Measurements from ENCODE around the gene IMMT.
A peak's percentile ranks its signal among the peaks of the same experiment; 100 is the strongest.
"Not testable (repeated sequence)": the region's sequence is repeated elsewhere in the genome, so short reads cannot be mapped to it uniquely, and the experiment has no call there.

IMMT gene

DNA sequence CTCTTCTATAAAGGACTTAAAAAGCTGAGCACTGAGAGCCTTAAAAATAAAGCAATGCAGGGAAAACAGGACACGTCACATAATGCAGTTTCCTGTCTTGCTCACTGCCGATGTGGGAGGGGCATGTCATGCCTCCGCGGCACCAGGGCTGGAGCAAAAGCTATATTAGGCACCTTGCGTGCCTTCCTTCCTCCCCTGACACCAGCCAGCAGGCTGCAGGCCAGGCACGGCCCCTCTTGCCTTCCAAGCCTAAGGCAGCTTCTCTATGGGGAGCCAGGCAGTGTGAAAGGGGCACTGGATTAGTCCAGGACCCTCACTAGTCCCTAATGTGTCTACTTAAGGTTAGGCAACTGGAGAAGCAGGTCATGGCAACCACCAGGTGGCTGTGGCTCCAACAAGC, 30.3 kb upstream of the IMMT start:
- DNase-seq, result no peak

DNA sequence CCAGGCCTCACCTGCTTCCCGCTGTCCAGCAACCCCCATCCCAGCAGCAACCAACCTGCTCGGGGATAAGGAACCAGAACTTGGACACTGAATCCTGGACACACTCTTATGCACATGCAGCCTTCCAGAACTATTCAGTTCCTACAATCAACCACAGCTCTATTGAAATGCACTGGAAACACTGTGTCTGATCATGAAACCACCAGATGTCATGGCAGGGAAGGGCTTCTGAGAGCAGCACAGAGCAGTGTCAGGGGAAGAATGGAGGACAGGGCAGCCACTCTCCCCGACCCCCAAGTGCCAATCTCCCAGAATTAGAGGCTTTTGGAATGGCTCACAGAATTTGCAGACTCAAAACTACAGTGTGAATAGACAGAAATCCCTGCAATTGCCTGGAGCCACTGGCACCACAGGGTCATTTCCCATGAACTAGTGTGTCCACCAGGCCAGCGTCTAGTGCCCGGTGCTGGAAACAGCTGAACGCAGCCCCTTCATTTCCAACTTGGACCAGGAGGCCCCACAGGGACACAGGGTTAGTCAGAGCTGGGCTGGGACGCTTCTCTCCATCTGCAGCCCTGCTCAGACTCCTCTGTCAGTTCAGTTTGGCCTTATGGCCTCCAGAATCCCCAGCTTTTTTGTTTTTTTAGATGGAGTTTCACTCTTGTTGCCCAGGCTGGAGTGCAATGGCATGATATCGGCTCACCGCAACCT, 29.5 kb upstream of the IMMT start:
- no peak for DNase-seq

DNA sequence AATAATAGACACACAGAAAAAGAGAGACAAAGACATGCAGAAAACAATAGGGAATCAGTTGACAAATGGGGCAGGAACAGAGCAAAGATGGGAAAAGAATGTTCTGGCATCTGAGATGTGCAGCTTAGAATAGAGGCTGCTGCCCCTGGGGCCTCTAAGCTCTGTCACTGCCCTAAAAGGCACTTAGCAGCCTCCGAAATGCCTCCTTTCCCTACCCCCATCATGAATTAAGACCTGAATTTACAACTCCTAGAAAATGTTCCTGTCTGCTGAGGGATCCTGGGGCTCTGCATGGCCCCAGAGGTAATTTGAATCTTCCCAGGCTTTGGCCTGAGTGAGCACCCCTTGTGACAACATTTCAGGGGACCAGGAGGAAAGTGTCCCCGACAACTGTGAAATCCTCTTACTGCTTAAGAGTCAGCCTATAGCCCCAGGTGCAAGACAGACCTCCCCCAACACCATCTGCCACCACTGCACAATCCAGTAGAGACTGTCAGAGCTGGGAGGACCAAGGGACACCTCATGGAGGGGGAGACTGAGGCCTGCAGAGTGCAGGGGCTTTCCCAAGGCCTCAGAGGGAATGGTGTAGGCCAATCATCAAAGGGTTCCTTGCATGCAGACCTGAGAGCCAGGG, 28.8 kb upstream of the IMMT start:
- no peak for DNase-seq

DNA sequence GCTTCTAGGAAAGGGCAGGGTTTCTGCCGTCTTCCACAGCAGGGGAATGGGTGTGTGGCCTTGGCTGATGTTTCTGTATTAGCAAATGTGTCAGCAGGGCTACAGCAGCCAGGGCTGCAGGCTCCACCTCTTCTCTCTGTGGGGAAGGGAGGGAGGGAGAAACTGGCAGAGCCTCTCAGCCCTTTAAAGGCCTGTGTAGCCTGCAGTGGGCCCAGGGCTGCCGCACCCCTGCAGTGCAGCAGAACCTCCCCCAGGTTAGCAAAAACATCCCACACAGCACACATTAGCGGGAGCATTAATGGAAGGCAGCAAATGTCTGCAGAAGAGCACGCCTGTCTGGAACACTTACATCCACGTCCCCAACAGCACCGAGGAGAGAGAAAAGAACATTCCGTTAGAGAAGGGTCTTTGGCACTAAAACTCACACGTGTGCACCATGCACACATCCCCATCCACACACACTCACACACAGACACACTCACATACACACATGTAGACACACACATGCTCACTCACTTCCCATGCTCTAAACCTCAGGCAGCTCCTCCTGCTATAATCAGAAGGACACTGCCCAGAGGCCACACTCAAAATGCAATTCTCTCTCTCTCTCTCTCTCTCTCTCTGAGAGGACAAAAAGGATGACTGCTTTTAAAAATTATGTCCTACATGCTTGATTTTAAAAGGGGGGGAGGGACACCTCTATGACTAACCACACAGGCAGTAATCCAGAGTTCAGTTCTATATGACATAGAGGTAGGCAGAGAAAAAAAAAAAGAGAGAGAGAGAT, 28.1 kb upstream of the IMMT start:
- DNase-seq, result no peak

DNA sequence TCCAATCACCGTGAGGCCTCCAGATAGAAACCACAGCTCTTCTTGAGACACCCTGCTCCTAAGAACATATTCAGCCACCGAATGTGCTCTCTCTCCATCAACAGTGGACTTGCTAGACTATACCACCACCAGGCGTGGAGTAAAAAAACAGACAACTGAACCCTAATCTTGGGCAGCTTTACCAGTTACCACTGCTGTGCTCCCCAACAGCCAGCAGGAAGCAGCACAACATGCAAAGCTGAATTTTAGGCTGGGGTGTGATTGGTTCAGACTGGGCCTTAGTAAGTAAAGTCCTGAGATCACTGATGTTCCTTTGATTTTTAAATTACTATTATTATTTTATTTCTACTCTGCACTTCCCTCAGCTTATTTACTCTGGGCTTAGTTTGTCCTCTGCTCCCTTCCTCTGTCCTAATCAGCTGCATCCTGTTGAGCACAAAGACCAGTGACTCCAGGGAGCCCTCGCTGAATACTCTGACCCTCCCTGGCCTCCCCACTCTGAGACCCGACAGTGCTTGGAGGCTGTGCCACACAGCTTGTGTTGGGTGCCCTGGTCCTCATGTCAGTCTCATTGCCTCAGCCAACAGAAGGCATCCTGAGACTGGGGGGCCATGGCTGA, 25.9 kb upstream of the IMMT start:
- DNase-seq, result peak; percentile 25

DNA sequence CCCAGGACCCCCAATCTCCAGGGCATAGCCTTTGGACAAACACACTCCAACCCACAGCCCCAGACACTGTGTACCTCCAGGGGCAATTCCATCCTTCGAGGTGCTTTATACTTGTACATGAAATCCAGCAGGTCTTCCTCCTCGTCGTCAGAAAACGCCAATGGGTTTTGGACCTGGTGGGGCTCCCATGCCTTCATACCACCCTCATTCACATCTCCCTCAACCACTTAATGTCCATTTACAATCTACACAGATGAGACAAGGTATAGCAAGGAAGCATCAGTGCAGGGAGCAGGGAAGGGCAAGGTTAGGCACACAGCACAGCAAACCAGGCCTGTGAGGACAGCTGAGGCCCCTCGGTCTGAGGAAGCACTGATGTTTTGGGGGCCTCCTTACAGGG, 24.6 kb upstream of the IMMT start:
- no peak for DNase-seq

DNA sequence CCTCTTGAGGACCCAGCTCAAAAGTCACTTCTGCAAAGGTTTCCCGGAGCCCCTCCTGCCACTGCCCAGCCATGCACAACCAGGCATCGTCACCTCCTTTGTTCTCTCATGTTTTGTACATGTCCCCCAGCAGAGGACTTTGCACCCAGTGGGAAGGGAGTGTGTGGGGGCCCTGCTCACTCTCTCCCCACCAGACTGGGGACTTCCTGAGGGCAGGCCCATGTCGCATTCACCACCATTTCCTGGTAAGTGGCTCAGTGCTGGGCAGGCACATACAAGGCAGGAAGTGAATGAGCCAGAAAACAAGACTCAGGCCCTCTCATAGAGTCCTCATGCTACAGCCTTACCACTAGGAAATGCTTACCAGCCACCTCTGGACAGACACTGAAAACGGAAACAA, 22.9 kb upstream of the IMMT start:
- no peak for DNase-seq

DNA sequence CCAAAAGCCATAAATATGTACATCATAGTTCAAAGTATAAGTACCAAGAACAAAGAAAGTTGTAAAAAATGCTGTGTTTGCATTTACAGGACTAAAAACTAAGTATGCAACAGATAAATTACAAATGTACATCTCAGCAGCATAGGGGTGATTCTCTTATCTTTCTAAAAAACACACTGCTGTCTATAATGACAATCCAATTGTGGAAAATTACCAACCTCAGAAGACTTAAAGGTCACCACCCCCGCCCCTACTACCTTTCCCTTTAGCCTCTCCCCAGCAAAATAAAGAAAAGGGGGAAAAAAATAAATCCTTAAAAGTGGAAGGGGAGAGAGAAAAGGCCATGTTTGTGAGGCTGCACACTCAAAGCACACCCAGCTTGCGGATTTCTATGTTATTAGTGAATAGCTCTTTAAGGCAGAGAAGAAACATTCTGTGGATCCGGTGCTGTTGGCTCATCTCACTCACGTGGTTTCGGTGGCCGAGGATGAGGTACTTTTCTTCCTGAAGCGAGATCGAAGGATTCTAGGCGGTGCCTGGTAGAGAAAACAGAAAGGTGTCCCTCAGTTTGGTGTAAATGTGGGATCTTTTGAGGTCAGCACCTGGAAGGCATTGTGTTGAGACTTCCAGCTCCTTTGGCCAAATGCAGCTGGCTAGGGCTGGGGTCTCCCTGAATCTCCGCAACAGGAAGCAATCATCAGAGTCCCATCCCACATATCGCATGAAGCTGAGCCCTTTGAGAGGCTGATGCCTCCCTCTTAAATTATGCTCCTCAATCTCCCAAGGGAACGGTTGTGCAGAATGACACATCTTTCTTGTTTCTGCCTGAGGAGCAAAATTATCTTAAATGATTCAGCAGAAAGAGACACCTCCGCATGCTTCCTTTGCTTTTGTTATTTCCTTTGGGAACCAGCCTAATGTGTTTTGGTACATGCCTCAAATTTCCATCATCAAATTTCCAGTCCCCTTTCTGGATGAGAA, 21.6 kb upstream of the IMMT start:
- DNase-seq, result no peak

DNA sequence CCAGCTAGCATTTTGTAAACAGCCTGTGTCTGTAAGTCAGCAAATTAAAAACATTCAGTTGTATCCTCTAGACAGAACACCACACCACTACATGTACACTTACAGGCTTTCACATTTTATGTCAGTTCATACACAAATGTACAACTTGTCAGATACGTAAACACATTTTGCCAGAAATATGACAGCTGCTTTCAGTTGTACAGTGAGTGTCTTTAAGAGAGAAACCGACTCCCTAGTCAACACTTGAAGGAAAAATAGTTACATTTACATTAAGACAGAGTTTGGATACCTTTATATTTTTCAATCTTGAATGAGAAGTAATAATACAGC, 19.2 kb upstream of the IMMT start:
- no peak for DNase-seq

DNA sequence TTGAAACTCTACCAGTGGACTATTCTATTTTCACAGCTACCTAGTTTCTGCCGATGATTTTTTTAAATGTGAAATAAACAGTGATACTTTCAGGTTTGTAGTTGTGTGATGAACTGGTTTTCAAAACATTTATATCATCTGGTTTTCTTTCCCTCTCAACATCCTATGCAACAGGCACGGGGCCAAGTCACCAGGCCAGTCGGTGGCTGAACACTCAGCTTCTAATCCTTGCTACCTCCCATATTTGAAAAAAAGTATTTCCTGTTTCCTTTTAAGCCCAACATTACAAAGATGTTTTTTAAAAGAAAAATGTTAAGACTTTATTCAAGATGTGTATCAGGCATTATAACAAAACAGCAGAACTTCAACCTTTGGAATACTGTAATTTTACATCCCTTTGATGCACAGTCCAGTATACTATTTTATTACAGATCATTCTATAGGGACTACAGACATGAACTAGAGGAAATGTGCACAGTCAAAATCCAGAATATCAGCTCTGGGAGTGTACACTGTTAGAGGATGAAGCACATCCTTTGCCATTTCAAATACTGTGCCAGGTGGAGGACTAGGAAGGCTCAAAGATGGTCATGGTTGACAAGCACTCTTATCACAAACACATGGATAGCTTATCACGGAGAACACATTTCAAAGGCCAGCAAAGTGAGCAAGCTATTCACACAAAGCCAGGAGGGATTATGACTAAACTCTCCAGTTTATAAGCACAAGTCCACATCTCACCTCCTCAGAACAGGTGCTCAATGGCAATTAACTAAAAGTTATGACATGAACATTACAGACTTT, 18.6 kb upstream of the IMMT start:
- no peak for DNase-seq

DNA sequence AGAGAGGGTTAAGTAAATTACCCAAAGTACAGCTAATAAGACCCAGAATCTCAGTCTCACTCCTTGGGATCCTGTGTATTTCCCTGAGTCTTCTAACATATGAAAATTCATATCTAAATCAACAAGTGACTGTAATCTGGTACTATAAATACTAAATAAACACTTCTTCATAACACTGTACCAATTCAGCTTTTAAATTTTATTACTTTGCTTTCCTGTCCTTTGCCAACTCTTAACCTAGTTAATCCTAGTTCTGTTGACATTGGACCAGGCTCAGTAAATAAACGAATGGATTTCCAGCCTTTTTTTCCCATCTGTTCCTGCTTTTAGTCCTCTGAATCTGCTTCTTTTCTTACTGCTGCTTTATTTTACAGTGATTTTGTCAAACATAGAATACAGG, 17.8 kb upstream of the IMMT start:
- DNase-seq, result no peak

DNA sequence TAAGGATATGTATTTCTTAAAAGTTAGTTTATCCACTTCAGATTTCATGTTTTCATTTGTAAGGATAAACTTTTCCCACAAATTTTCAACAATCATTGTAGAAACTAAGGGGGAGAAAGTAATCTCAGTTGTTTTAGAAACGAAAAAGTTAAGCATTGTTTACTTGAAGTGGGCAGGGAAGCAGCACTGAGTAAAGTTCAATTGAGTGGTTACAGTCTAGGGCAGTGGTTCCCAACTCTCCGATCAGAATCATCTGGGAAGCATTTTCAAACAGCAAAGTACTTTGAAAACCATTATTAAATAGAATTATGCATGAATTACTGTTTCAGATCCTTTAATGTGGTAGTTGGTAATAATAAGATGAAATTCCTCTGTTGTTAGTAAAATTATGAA, 16.5 kb upstream of the IMMT start:
- no peak for DNase-seq

DNA sequence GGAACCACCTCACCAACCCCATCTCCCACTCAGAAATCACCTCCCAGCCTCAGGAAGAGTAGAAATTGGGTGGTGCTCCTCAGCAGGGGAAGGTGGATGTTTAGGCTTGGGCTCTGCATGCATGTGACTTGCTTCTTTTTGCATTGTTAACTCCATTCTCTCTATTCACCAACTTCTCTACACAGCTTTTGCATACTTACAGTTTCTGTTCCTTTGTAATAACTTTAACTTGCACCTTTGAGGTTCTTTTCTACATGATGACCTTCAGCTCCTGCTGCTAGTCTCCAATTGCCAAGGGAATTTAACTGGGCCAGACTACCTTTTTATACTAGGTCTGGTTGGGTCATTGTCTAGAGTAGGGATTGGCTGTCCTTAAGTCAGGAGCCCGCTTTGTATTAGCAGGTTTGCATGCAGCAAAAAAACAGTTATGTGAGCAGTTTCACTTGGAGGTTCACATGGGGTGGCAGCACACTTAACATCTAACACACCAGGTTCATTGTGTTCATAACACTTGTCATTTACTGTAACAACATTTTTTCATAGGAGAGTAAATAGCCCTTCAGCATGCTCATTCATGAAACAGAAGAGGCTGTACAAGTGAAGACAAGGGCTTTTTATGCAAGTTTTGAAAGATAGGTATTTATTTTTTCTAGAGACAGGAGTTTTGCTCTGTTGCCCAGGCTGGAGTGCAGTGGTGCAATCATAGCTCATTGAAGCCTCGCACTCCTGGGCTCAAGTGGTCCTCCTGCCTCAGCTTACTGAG, 16.0 kb upstream of the IMMT start:
- no peak for DNase-seq

DNA sequence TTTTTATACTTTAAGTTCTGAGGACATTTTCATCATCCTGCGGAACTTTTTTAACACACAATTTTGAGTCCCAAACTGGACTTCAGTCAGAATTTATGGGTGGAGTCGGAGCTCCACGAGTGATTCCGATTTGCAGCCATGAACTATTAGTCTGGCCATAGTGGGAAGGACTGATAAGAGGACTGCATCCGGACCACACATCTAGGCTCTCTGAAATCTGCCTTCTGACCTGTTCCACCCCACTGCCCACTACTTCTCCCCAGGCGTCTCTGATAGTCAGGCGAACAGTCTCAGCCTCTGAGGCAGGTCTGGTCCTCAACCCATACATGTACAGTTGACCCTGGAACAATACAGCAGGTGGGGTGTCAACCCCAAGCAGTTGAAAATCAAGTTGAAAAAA, 9.2 kb upstream of the IMMT start:
- DNase-seq, result no peak

DNA sequence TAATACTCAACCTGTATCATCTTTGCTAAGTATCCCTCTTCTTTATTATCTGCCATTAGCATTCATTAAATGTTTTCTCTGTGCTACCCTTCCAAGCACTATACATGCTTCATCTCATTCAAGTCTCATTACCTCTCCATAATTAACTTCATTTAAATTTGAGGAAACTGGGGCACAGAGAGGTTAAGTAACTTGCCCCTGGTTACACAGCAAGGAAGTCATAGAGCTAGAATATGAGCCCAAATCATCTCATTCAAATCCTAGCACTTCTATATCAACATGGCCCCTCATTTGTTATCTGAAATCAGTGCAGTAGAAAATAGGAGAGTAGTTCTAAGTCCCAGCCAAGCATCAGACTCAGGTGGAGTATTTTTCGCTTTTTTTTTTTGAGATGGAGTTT, 8.4 kb upstream of the IMMT start:
- no peak for DNase-seq

DNA sequence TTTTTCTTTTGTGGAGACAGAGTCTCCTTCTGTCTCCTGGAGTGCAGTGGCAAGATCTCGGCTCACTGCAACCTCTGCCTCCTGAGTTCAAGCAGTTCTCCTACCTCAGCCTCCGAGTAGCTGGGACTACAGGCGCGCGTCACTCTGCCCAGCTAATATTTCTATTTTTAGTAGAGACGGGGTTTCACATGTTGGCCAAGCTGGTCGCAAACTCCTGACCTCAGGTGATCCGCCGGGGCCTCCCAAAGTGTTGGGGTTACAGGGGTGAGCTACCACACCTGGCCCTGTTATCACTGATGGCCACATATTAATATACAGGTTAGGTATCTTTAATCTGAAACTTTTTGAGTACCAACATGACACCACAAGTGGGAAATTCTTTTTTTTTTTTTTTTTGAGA, 7.4 kb upstream of the IMMT start:
- DNase-seq, result no peak

DNA sequence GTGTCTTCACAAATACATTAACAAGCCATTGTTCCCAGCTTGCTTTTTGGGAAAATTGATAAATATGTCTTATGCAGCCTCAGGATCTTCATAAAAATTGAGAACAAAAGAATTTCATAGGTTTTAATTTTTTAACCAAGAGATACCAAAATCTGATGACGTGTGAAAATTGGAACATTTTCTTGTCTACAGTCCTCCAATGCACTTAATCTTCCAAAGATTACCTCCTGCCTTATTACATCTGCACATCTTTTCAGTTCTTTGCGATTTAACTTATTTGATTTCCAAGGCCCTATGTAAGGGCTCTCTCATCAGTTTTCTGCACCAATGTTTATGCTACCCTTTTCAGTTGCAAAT, 7.1 kb upstream of the IMMT start:
- DNase-seq, result no peak

DNA sequence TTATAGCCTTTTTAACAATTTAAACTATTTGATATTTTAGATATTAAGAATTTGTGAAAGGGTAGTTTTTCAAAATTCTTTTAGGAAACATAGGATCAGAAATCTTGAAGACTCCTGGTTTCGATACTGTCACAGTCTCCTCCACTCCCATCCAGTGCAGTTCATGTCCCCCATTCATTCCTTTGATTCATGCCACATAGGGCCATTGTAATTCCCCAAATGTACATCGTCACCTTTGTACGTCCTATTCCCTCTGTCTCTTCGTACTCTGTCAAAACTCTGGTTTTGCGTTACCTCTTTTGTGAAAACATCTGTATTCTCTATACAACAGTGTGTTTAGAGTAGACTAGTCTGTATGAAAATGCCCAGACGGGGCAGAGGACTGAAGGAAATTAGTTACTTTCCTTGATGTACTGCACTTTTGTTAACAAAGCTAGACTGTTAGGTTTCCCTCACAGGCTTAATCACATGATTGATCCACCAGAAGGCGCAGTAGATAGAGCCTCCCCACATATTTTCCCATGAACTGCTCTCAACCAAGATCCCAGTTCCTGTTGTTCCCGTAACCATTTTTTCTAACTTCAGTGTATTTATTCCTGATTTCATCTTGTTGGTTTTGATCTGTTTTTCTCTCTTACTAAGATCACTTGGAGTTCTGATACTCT, 6.5 kb upstream of the IMMT start:
- no peak for DNase-seq

DNA sequence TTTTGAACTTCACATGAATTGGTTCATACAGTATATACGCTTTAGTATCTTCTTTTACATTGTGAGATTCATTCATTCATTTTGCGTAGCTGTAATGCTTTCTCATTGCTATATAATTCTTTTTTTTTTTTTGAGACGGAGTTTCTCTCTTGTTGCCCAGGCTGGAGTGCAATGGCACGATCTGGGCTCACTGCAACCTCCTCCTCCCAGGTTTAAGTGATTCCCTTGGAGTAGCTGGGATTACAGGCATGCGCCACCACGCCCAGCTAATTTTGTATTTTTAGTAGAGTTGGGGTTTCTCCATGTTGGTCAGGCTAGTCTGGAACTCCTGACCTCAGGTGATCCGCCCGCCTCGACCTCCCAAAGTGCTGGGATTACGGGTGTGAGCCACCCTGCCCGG, 5.3 kb upstream of the IMMT start:
- DNase-seq, result not testable (repeated sequence)

DNA sequence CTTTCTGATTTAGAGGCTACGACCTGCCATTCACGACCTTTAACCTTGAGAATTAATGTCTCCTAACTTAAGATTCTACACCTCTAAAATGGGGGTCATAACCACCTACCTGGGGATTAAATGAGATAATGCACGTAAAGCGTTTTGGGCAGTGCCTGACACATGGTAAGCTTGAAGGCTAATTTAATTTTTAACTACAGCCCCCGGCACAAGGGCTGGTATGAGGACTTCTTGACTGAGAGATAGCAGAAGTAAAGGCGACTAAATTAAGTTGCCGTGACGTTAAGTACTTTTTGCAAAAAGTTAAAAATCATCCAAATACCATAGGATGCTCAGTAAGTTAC, 4.5 kb upstream of the IMMT start:
- no peak for DNase-seq

Measured in amniotic stem cell (primary cell).